Activated CD8-positive, alpha-beta T cell treated with anti-CD3 and anti-CD28 coated beads for 36 hours (primary cell): ENCODE measurements around the gene CTAGE6. TPM values are rescaled to one million over a fixed set of nuclear protein-coding genes. Genes with fewer than 3 reads are reported as not detected.
"Not testable (repeated sequence)": the region's sequence is repeated elsewhere in the genome, so short reads cannot be mapped to it uniquely, and the experiment has no call there.

Experiments used
- ATAC-seq: fragments of 200-7000 bp; cut with Tn5 transposase; one replicate; pipeline ENCODE4 v1.10.0; 2021; ENCODE audit warnings: mild to moderate bottlenecking, moderate library complexity
- CTCF ChIA-PET: fragments of 350-600 bp; sonication (Branson Sonifier 250); formaldehyde crosslinking; loops from one replicate; lab custom pipeline; 2021; ENCODE audit warnings: antibody characterized with exemption; lab: Charles Lee
- POLR2A ChIA-PET: fragments of 350-600 bp; sonication (Branson Sonifier 250); formaldehyde crosslinking; loops from one replicate; lab custom pipeline; 2021; ENCODE audit warnings: antibody characterized with exemption; lab: Charles Lee
- DNase-seq: peaks from one replicate; pipeline ENCODE4 v3.0.0-alpha.2; 2020
- H3K27ac Mint-ChIP-seq: one replicate; pipeline ENCODE4 v1.8.0; 2021; ENCODE audit warnings: mild to moderate bottlenecking, mixed read lengths
- H3K27me3 Mint-ChIP-seq: one replicate; pipeline ENCODE4 v1.8.0; 2021; ENCODE audit warnings: mixed read lengths
- H3K36me3 Mint-ChIP-seq: one replicate; pipeline ENCODE4 v1.8.0; 2021; ENCODE audit warnings: low read depth, mixed read lengths
- H3K4me1 Mint-ChIP-seq: one replicate; pipeline ENCODE4 v1.8.0; 2021; ENCODE audit warnings: low read depth, mixed read lengths
- H3K4me3 Mint-ChIP-seq: one replicate; pipeline ENCODE4 v1.8.0; 2021; ENCODE audit warnings: mild to moderate bottlenecking, moderate library complexity, mixed read lengths
- H3K9me3 Mint-ChIP-seq: one replicate; pipeline ENCODE4 v1.8.0; 2021; ENCODE audit warnings: mixed read lengths
- intact Hi-C: fragments of 100-400 bp; cut with micrococcal nuclease; formaldehyde crosslinking; loops from one replicate; pipeline ENCODE4 v1.10.0; 2022
- total RNA-seq, 2 experiments: library from RNA; stranded (reverse); gene quantifications; one replicate each; pipeline ENCODE4 v1.2.3, GENCODE V29; 2021

The CTAGE6 gene
- 1 to 10 TPM; 1.3 to 1.7 TPM for total RNA-seq

- CTCF ChIA-PET, H3K4me1 Mint-ChIP-seq, H3K27me3 Mint-ChIP-seq, intact Hi-C loops, H3K4me3 Mint-ChIP-seq, H3K36me3 Mint-ChIP-seq, POLR2A ChIA-PET, DNase-seq, H3K27ac Mint-ChIP-seq, ATAC-seq, H3K9me3 Mint-ChIP-seq: not testable (repeated sequence)
Measured at GRCh38 chr7:143757596-143757995, at the start of gene CTAGE6. Gene CTAGE6, minus strand, starts transcription at chr7:143757696. Its CDS starts 38 bp downstream, at chr7:143757658.

- DNase-seq, ATAC-seq, H3K27ac Mint-ChIP-seq, intact Hi-C loops, H3K9me3 Mint-ChIP-seq, H3K36me3 Mint-ChIP-seq, POLR2A ChIA-PET, H3K4me1 Mint-ChIP-seq, CTCF ChIA-PET, H3K27me3 Mint-ChIP-seq, H3K4me3 Mint-ChIP-seq: not testable (repeated sequence)
Measured at GRCh38 chr7:143806664-143807071, 49.2 kb upstream of the CTAGE6 start.

GRCh38 chr7:143797896-143798290, 40.4 kb upstream of the CTAGE6 start:
- H3K27me3 Mint-ChIP-seq, H3K36me3 Mint-ChIP-seq, DNase-seq, H3K4me1 Mint-ChIP-seq, H3K4me3 Mint-ChIP-seq, H3K9me3 Mint-ChIP-seq, ATAC-seq, POLR2A ChIA-PET, CTCF ChIA-PET, H3K27ac Mint-ChIP-seq, intact Hi-C loops: not testable (repeated sequence)

- DNase-seq: not testable (repeated sequence)
Measured at GRCh38 chr7:143797119-143797895, 39.8 kb upstream of the CTAGE6 start.

GRCh38 chr7:143795653-143796052, 38.2 kb upstream of the CTAGE6 start:
- CTCF ChIA-PET, DNase-seq, POLR2A ChIA-PET, H3K27me3 Mint-ChIP-seq, H3K4me3 Mint-ChIP-seq, intact Hi-C loops, H3K4me1 Mint-ChIP-seq, ATAC-seq, H3K36me3 Mint-ChIP-seq, H3K27ac Mint-ChIP-seq, H3K9me3 Mint-ChIP-seq: not testable (repeated sequence)

More at GRCh38 chr7:143797119-143797895, 39.8 kb upstream of the CTAGE6 start:
- intact Hi-C loops, CTCF ChIA-PET, H3K4me3 Mint-ChIP-seq, H3K9me3 Mint-ChIP-seq, H3K4me1 Mint-ChIP-seq, H3K27me3 Mint-ChIP-seq, POLR2A ChIA-PET, H3K36me3 Mint-ChIP-seq, H3K27ac Mint-ChIP-seq, ATAC-seq: not testable (repeated sequence)

- H3K27me3 Mint-ChIP-seq, intact Hi-C loops, POLR2A ChIA-PET, H3K27ac Mint-ChIP-seq, H3K36me3 Mint-ChIP-seq, CTCF ChIA-PET, H3K4me3 Mint-ChIP-seq, H3K4me1 Mint-ChIP-seq, H3K9me3 Mint-ChIP-seq: not testable (repeated sequence)
- ATAC-seq (peak; percentile 93), DNase-seq (peak; percentile 54)
Measured at GRCh38 chr7:143792633-143793032, 35.1 kb upstream of the CTAGE6 start.

- H3K27ac Mint-ChIP-seq, H3K4me3 Mint-ChIP-seq, H3K9me3 Mint-ChIP-seq, DNase-seq, H3K36me3 Mint-ChIP-seq, intact Hi-C loops, POLR2A ChIA-PET, CTCF ChIA-PET, H3K4me1 Mint-ChIP-seq, H3K27me3 Mint-ChIP-seq, ATAC-seq: not testable (repeated sequence)
Measured at GRCh38 chr7:143785415-143786182, 28.1 kb upstream of the CTAGE6 start.

- POLR2A ChIA-PET, H3K36me3 Mint-ChIP-seq, H3K4me3 Mint-ChIP-seq, ATAC-seq, H3K27me3 Mint-ChIP-seq, H3K4me1 Mint-ChIP-seq, intact Hi-C loops, H3K27ac Mint-ChIP-seq, CTCF ChIA-PET, H3K9me3 Mint-ChIP-seq: not testable (repeated sequence)
- DNase-seq: peak; percentile 3
Measured at GRCh38 chr7:143779591-143779990, 22.1 kb upstream of the CTAGE6 start.

GRCh38 chr7:143772738-143773468, 15.4 kb upstream of the CTAGE6 start:
- ATAC-seq, intact Hi-C loops, CTCF ChIA-PET: not testable (repeated sequence)

GRCh38 chr7:143767531-143767930, 10.0 kb upstream of the CTAGE6 start:
- ATAC-seq, H3K27me3 Mint-ChIP-seq, POLR2A ChIA-PET, DNase-seq, H3K4me3 Mint-ChIP-seq, H3K4me1 Mint-ChIP-seq, H3K9me3 Mint-ChIP-seq, H3K27ac Mint-ChIP-seq, CTCF ChIA-PET, intact Hi-C loops, H3K36me3 Mint-ChIP-seq: not testable (repeated sequence)

More at GRCh38 chr7:143772738-143773468, 15.4 kb upstream of the CTAGE6 start:
- H3K4me1 Mint-ChIP-seq, H3K36me3 Mint-ChIP-seq, H3K4me3 Mint-ChIP-seq, POLR2A ChIA-PET, DNase-seq, H3K27ac Mint-ChIP-seq, H3K9me3 Mint-ChIP-seq, H3K27me3 Mint-ChIP-seq: not testable (repeated sequence)

- H3K4me3 Mint-ChIP-seq, DNase-seq, CTCF ChIA-PET, H3K36me3 Mint-ChIP-seq, H3K27me3 Mint-ChIP-seq, H3K9me3 Mint-ChIP-seq, H3K4me1 Mint-ChIP-seq, intact Hi-C loops, POLR2A ChIA-PET, H3K27ac Mint-ChIP-seq: not testable (repeated sequence)
- ATAC-seq: peak; percentile 51
Measured at GRCh38 chr7:143765678-143766077, 8.2 kb upstream of the CTAGE6 start.
